Smooth muscle cell (in vitro differentiated cells): Measurements from ENCODE around the gene CFAP300. TPM values are rescaled to one million over a fixed set of nuclear protein-coding genes. Genes with fewer than 3 reads are reported as not detected.
A peak's percentile ranks its signal among the peaks of the same experiment; 100 is the strongest.

Experiments
- DNase-seq: peaks from one replicate; lab custom pipeline; 2025; ENCODE audit not compliant: unreplicated experiment; lab: John Stamatoyannopoulos, UW
- H2AFZ ChIP-seq: fragments of 200-600 bp; sonication (generic); 2 replicates; pipeline ENCODE4 v1.6.0; 2016; ENCODE audit warnings: antibody characterized with exemption, low read depth, mild to moderate bottlenecking
- H3F3A ChIP-seq: fragments of 200-600 bp; sonication (generic); 2 replicates; pipeline ENCODE4 v1.6.0; 2017; ENCODE audit warnings: antibody characterized with exemption, low read depth
- H3K27ac ChIP-seq: fragments of 200-600 bp; sonication (generic); 2 replicates; pipeline ENCODE4 v1.5.1; 2016; ENCODE audit warnings: low read depth, mild to moderate bottlenecking
- H3K27me3 ChIP-seq: fragments of 200-600 bp; sonication (generic); 2 replicates; pipeline ENCODE4 v1.6.1; 2016; ENCODE audit warnings: low read depth, mild to moderate bottlenecking
- H3K36me3 ChIP-seq: fragments of 200-600 bp; sonication (generic); 2 replicates; pipeline ENCODE4 v1.5.1; 2016; ENCODE audit warnings: low read depth
- H3K4me1 ChIP-seq: fragments of 200-600 bp; sonication (generic); 2 replicates; pipeline ENCODE4 v1.5.1; 2016; ENCODE audit warnings: low read depth
- H3K4me2 ChIP-seq: fragments of 200-600 bp; sonication (generic); 2 replicates; pipeline ENCODE4 v1.6.0; 2016; ENCODE audit warnings: mild to moderate bottlenecking
- H3K4me3 ChIP-seq: fragments of 200-600 bp; sonication (generic); 2 replicates; pipeline ENCODE4 v1.5.1; 2016; ENCODE audit warnings: mild to moderate bottlenecking
- H3K79me2 ChIP-seq: fragments of 200-600 bp; sonication (generic); 2 replicates; pipeline ENCODE4 v1.6.0; 2016; ENCODE audit warnings: low read depth, mild to moderate bottlenecking
- H3K9ac ChIP-seq: fragments of 200-600 bp; sonication (generic); 2 replicates; pipeline ENCODE4 v1.6.0; 2016; ENCODE audit warnings: low read depth
- H3K9me3 ChIP-seq: fragments of 200-600 bp; sonication (generic); replicated peaks from 2 replicates; pipeline ENCODE4 v1.5.1; 2016; ENCODE audit warnings: low read depth
- H4K20me1 ChIP-seq: fragments of 200-600 bp; sonication (generic); 2 replicates; pipeline ENCODE4 v1.6.0; 2016; ENCODE audit warnings: low read depth
- CTCF ChIP-seq: fragments of 200-600 bp; sonication (generic); IDR thresholded peaks from 2 replicates; pipeline ENCODE4 v1.5.1; 2017; ENCODE audit warnings: borderline replicate concordance, mild to moderate bottlenecking, antibody characterized with exemption; ENCODE audit not compliant: insufficient read depth, poor library complexity, severe bottlenecking
- WGBS: methylation state at CpG from one replicate; pipeline ENCODE4 v1.1.7; 2016; ENCODE audit warnings: low lambda C conversion rate; 5-methylcytosine and 5-hydroxymethylcytosine counted together
- polyA plus RNA-seq: library from polyadenylated mRNA; unstranded; fragments of >200 nt; fragmentation: Nextera tagmentation; extraction: Ambion mirVana; gene quantifications from 2 replicates; pipeline ENCODE4 v1.2.1, GENCODE V29; 2016
- total RNA-seq: library from RNA; depleted of rRNA; stranded (reverse); fragments of >200 nt; gene quantifications from 2 replicates; pipeline ENCODE4 v1.2.3, GENCODE V29; 2014

CFAP300 gene
- total and polyA plus RNA-seq, 2 experiments from 2014 or later: 5.6 to 18.2 TPM

GRCh38 chr11:102005306-102005705 is 41.9 kb upstream of the CFAP300 start:
- H3K4me2 ChIP-seq: no peak overlapping the region
- no peaks in the 10 kb centered on the region for H3K79me2 ChIP-seq
- 89% methylated on average over 4 of the region's 4 CpGs for WGBS
- H3K4me1 ChIP-seq: no peaks in the 10 kb centered on the region
- no peaks in the 10 kb centered on the region for H3K36me3 ChIP-seq
- no peak overlapping the region for H2AFZ ChIP-seq
- H3F3A ChIP-seq: peaks cover 5% of the 10 kb centered on the region
- no peaks in the 10 kb centered on the region for H4K20me1 ChIP-seq
- no peaks in the 10 kb centered on the region for H3K9me3 ChIP-seq
- no peak overlapping the region for H3K9ac ChIP-seq
- TF ChIP-seq CTCF: no peak
- DNase-seq: no peak
- H3K27me3 ChIP-seq: no peaks in the 10 kb centered on the region
- no peak overlapping the region for H3K4me3 ChIP-seq
- H3K27ac ChIP-seq: no peak overlapping the region

GRCh38 chr11:102006835-102007566 is 40.2 kb upstream of the CFAP300 start:
- TF ChIP-seq CTCF: no peak
- Histone ChIP-seq H3K4me1 (no peaks in the 10 kb centered on the region), H3K9ac (no peak overlapping the region), H3K27me3 (no peaks in the 10 kb centered on the region), H3K4me2 (no peak overlapping the region), H3K9me3 (no peaks in the 10 kb centered on the region), H3K36me3 (no peaks in the 10 kb centered on the region), H3F3A (peaks cover 10% of the 10 kb centered on the region), H3K27ac (no peak overlapping the region), H3K79me2 (no peaks in the 10 kb centered on the region), H2AFZ (no peak overlapping the region), H4K20me1 (no peaks in the 10 kb centered on the region), H3K4me3 (no peak overlapping the region)
- 89% methylated on average over 7 of the region's 7 CpGs for WGBS
- DNase-seq: no peak

- Histone ChIP-seq H3K27me3 (no peaks in the 10 kb centered on the region), H2AFZ (no peak overlapping the region), H3K9me3 (no peaks in the 10 kb centered on the region), H3K4me3 (no peak overlapping the region), H3K4me2 (no peak overlapping the region), H3K9ac (no peak overlapping the region), H3K27ac (no peak overlapping the region), H3F3A (peaks cover 10% of the 10 kb centered on the region), H3K36me3 (no peaks in the 10 kb centered on the region), H3K79me2 (no peaks in the 10 kb centered on the region), H4K20me1 (no peaks in the 10 kb centered on the region), H3K4me1 (no peaks in the 10 kb centered on the region)
- WGBS: 32% methylated on average over 4 of the region's 4 CpGs
- TF ChIP-seq CTCF: peak; percentile 65
- DNase-seq: no peak
These were observed 39.4 kb upstream of the CFAP300 start for GRCh38 chr11:102007567-102008437.
